KMS-11 (cell line): ENCODE data around the gene RHOC.

Experiments used
- H2AFZ ChIP-seq: fragments of 200-600 bp; sonication (generic); 2 replicates; pipeline ENCODE4 v1.6.1; 2016; ENCODE audit warnings: antibody characterized with exemption, mixed run types, low read depth
- H3K27ac ChIP-seq: fragments of 200-600 bp; sonication (generic); 2 replicates; pipeline ENCODE4 v1.6.1; 2016; ENCODE audit warnings: mild to moderate bottlenecking, mixed run types
- H3K27me3 ChIP-seq: fragments of 200-600 bp; sonication (generic); 2 replicates; pipeline ENCODE4 v1.6.1; 2017; ENCODE audit warnings: mild to moderate bottlenecking, low read depth, mixed run types, moderate library complexity; ENCODE audit not compliant: insufficient read depth
- H3K36me3 ChIP-seq: fragments of 200-600 bp; sonication (generic); 2 replicates; pipeline ENCODE4 v1.6.1; 2017; ENCODE audit warnings: mild to moderate bottlenecking, mixed run types; ENCODE audit not compliant: insufficient read depth
- H3K4me1 ChIP-seq: fragments of 200-600 bp; sonication (generic); 2 replicates; pipeline ENCODE4 v1.6.1; 2016; ENCODE audit warnings: mild to moderate bottlenecking, low read depth, mixed run types; ENCODE audit not compliant: poor library complexity, severe bottlenecking
- H3K4me2 ChIP-seq: fragments of 200-600 bp; sonication (generic); 2 replicates; pipeline ENCODE4 v1.7.0; 2016; ENCODE audit warnings: mild to moderate bottlenecking, mixed run types
- H3K4me3 ChIP-seq: fragments of 200-600 bp; sonication (generic); IDR thresholded peaks from 2 replicates; pipeline ENCODE4 v1.6.1; 2017; ENCODE audit warnings: low read depth, low read length, mixed read lengths; ENCODE audit not compliant: insufficient read depth
- H3K79me2 ChIP-seq: fragments of 200-600 bp; sonication (generic); 2 replicates; pipeline ENCODE4 v1.6.1; 2016; ENCODE audit warnings: low read depth, mixed run types; ENCODE audit not compliant: insufficient read depth
- H3K9ac ChIP-seq: fragments of 200-600 bp; sonication (generic); 2 replicates; pipeline ENCODE4 v1.6.1; 2016; ENCODE audit warnings: mild to moderate bottlenecking, mixed run types
- H4K20me1 ChIP-seq: fragments of 200-600 bp; sonication (generic); 2 replicates; pipeline ENCODE4 v1.6.1; 2016; ENCODE audit warnings: mild to moderate bottlenecking, mixed run types; ENCODE audit not compliant: insufficient read depth
- TF ChIP-seq, protein P1 (sequence below): fragments of 200-600 bp; sonication (generic); conservative IDR thresholded peaks from 2 replicates; pipeline ENCODE4 v1.6.1; 2017; ENCODE audit warnings: low read depth, mild to moderate bottlenecking, antibody characterized with exemption, low read length, moderate library complexity, mixed read lengths

Gene RHOC

DNA sequence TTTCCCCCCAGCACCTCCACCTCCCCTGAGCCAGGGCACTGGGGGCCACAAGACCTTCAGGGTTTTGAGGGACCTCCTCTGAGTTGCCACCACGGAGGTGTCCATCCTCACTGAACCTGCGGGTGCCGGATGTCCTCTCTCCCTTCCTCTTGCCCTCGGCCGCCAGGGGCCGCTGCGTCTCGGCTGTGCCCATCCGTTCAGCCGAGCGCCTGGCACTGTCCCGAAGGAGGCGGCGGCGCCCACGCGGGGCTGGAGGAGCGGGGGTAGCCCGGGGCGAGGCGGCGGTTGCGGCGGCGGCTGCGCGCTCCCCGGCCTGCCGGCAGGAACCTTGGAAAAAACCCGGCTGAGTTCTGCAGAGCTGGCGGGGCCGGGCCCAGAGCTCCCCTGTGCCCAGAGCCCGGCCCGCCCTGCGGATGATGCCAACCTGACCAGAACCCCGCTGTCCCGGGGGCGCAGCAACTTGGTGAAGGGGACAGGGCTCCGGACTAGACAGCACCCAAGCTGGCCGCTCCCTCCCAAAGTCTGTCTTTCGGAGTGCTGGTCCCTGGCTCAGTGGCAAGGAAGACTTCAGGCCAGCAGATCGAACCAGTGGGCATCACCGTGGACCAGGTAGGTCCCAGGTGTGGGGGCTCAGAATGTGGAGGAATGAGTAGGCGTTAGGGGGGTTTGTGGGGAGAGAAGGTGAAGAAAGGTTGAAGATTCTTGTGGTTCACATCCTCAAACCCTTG lies 11.9 kb upstream of the RHOC start:
- H2AFZ ChIP-seq: peak overlapping the region; percentile 47; the same call in 1 of the 2 replicates

DNA sequence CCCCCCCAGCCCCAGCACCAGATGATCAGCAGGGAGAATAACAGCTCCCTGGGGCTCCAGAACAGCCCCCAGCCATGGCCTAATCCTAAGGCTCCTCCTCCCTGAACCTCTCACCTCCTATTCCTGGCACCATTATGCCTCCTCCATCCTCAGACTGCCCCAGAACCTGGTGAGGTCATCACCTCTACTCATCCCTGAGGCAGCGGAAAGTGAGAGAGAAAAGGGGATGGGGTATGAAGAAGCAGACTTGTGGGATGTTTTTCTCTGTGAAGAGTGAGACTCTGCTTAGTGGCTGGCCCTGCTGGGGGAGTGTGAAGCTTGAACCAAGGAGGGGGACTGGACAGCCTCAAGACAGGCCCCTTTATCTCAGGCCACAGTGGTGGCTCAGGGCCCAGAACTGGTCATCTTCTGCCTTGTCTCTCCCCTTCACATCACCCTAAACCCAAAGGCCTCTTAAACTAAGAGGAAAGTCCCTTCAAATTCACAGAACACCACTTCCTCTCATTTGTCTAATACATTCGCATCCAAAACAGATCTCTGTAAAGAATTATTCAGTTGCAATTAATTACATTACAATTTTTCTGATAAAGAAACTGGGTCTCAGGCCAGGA lies 10.4 kb upstream of the RHOC start:
- Histone ChIP-seq H3K27ac (no peak overlapping the region), H2AFZ (no peak overlapping the region), H3K79me2 (no peaks in the 10 kb centered on the region), H3K27me3 (peaks cover 3% of the 10 kb centered on the region), H3K4me3 (no peak overlapping the region), H3K9ac (no peak overlapping the region), H4K20me1 (no peaks in the 10 kb centered on the region), H3K4me2 (no peak overlapping the region), H3K4me1 (no peaks in the 10 kb centered on the region), H3K36me3 (no peaks in the 10 kb centered on the region)
- TF ChIP-seq, protein P1, sequence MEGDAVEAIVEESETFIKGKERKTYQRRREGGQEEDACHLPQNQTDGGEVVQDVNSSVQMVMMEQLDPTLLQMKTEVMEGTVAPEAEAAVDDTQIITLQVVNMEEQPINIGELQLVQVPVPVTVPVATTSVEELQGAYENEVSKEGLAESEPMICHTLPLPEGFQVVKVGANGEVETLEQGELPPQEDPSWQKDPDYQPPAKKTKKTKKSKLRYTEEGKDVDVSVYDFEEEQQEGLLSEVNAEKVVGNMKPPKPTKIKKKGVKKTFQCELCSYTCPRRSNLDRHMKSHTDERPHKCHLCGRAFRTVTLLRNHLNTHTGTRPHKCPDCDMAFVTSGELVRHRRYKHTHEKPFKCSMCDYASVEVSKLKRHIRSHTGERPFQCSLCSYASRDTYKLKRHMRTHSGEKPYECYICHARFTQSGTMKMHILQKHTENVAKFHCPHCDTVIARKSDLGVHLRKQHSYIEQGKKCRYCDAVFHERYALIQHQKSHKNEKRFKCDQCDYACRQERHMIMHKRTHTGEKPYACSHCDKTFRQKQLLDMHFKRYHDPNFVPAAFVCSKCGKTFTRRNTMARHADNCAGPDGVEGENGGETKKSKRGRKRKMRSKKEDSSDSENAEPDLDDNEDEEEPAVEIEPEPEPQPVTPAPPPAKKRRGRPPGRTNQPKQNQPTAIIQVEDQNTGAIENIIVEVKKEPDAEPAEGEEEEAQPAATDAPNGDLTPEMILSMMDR: no peak

More for the DNA sequence above, 11.9 kb upstream of the RHOC start:
- H3K79me2 ChIP-seq: no peaks in the 10 kb centered on the region
- peaks cover 3% of the 10 kb centered on the region for H3K27me3 ChIP-seq
- TF ChIP-seq, protein P1: peak; percentile 59
- no peak overlapping the region for H3K4me3 ChIP-seq
- H3K4me2 ChIP-seq: peak overlapping the region; percentile 45; the same call in 1 of the 2 replicates
- no peaks in the 10 kb centered on the region for H3K36me3 ChIP-seq
- H4K20me1 ChIP-seq: no peaks in the 10 kb centered on the region
- no peak overlapping the region for H3K27ac ChIP-seq
- H3K9ac ChIP-seq: no peak overlapping the region
- no peaks in the 10 kb centered on the region for H3K4me1 ChIP-seq

DNA sequence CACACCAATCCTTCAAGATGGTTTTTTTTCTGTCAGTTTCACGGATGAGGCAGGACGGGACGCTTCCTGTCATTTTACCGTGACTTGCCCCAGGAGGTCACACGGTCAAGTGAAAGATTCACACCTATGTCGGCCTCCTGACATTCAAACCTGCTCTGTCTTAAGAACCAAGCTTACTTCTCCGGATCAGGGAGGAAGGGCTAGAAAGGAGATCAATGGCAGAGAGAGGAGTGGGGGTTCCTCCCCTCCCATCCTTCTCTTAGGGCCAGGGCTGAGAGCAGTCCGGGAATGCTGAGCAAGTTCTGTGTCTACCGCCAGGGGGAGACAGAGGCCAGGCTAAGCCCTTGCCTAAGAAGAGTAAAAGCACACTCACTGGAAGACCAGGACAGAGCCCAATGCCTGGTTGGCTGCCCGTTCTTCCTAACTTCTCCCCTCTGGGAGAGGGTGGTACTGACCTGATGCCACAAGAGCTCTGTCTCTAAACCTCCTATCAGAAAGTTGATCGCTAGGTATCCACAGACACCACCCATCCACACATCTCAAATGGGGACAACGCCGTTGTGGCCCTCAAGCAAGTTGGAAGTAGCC lies 9.3 kb upstream of the RHOC start:
- no peak overlapping the region for H3K9ac ChIP-seq
- no peaks in the 10 kb centered on the region for H3K79me2 ChIP-seq
- H2AFZ ChIP-seq: peak overlapping the region; percentile 42; the same call in 1 of the 2 replicates
- peak overlapping the region; percentile 33 for H3K4me3 ChIP-seq
- peaks cover 3% of the 10 kb centered on the region for H3K27me3 ChIP-seq
- TF ChIP-seq, protein P1: peak; percentile 88
- no peaks in the 10 kb centered on the region for H3K36me3 ChIP-seq
- H3K4me1 ChIP-seq: no peaks in the 10 kb centered on the region
- H3K4me2 ChIP-seq: peak overlapping the region; percentile 84
- no peaks in the 10 kb centered on the region for H4K20me1 ChIP-seq
- no peak overlapping the region for H3K27ac ChIP-seq

DNA sequence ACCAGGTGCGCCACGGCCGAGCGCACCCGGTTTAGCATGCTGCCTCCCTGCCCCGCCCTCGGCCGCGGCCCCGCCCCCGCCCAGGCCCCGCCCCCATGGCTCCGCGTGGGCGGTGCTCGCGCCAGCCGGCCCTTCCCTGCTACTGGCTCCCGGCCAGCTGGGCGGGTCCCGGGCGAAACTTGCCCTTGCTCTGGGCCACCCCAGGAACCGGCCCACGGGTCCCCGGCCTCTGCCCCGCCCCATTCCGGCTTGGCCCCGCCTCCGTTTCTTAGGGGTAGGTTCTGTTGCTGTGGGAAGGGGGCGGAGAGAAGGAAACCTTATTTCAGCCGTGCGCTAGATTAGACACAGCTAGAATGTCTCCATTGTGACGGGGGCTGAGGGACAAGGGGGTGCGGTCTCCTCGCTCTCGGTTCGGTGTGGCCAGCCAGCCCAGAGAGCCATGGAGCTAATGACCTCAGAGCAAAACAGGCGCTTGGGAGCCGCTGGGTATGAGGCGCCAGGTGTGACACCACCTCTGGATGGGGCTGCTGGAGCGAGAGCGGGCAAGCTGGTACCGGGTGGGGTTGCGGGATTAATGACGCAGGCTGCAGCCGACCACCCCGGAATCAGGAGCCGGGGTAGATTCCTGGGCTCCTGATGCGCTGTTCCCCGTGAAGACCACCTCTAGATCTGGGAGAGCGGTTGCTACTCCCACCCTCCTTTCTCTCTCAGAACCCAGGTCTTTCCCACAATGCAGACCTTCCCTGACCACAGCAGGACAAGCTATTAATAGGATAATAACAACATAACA lies 8.5 kb upstream of the RHOC start, which contains the start of gene PPM1J:
PPM1J (minus strand) TSS at position 69 of the 790 bp plus-strand sequence; CDS start at position 38, 31 bp downstream.
- H3K27ac ChIP-seq: no peak within 1 kb of the TSS
- TF ChIP-seq, protein P1: no peak

More for the DNA sequence above, 8.5 kb upstream of the RHOC start, which contains the start of gene PPM1J:
- Histone ChIP-seq H3K4me1 (no peaks in the 10 kb centered on the region), H3K9ac (no peak within 1 kb of the TSS), H3K36me3 (no peaks in the 10 kb centered on the region), H3K79me2 (no peaks in the 10 kb centered on the region), H4K20me1 (no peaks in the 10 kb centered on the region), H3K4me2 (peak within 1 kb of the TSS; percentile 84), H2AFZ (peak within 1 kb of the TSS; percentile 42), H3K4me3 (peak within 1 kb of the TSS; percentile 33), H3K27me3 (peaks cover 3% of the 10 kb centered on the region)
